ENCODE results near the gene SPOP.
A peak's percentile ranks its signal among the peaks of the same experiment; 100 is the strongest.

SPOP gene

GRCh38 chr17:49722066-49722465, 44.2 kb upstream of the SPOP start:
- no peaks in the 10 kb centered on the region for H3K36me3 ChIP-seq (ENCODE audit: control insufficient read depth, insufficient read depth, low read length)

GRCh38 chr17:49717371-49717861, 39.5 kb upstream of the SPOP start:
- peak overlapping the region; percentile 98 for H3K27ac ChIP-seq
- peak overlapping the region; percentile 51 for H2AFZ ChIP-seq
- no peaks in the 10 kb centered on the region for H3K9me3 ChIP-seq (ENCODE audit: control insufficient read depth, low read length)
- H3K36me3 ChIP-seq (ENCODE audit: control insufficient read depth, insufficient read depth, low read length) = no peaks in the 10 kb centered on the region
- no peak overlapping the region for H3K9ac ChIP-seq
- H3K27me3 ChIP-seq (ENCODE audit: control insufficient read depth, insufficient read depth, low read length) = no peaks in the 10 kb centered on the region
- H3K4me2 ChIP-seq (ENCODE audit: low read length) = peak overlapping the region; percentile 4
- H3K4me3 ChIP-seq (ENCODE audit: low read depth, low read length) = no peak overlapping the region
- no peak for TF ChIP-seq CTCF (IDR thresholded peaks at IDR 0.05)
- peaks cover 36% of the 10 kb centered on the region for H3K4me1 ChIP-seq
- H3K79me2 ChIP-seq = peaks cover 6% of the 10 kb centered on the region

More at GRCh38 chr17:49722066-49722465, 44.2 kb upstream of the SPOP start:
- Histone ChIP-seq H3K27ac (no peak overlapping the region), H3K9ac (no peak overlapping the region), H3K4me2 (ENCODE audit: low read length) (no peak overlapping the region), H3K9me3 (ENCODE audit: control insufficient read depth, low read length) (no peaks in the 10 kb centered on the region), H2AFZ (no peak overlapping the region), H3K27me3 (ENCODE audit: control insufficient read depth, insufficient read depth, low read length) (no peaks in the 10 kb centered on the region), H3K79me2 (peaks cover 20% of the 10 kb centered on the region), H3K4me3 (ENCODE audit: low read depth, low read length) (no peak overlapping the region), H3K4me1 (peaks cover 25% of the 10 kb centered on the region)
- no peak for TF ChIP-seq CTCF (IDR thresholded peaks at IDR 0.05)

GRCh38 chr17:49716668-49717364, 38.9 kb upstream of the SPOP start:
- Histone ChIP-seq H3K9me3 (ENCODE audit: control insufficient read depth, low read length) (no peaks in the 10 kb centered on the region), H3K4me3 (ENCODE audit: low read depth, low read length) (no peak overlapping the region), H3K4me2 (ENCODE audit: low read length) (no peak overlapping the region), H3K27me3 (ENCODE audit: control insufficient read depth, insufficient read depth, low read length) (no peaks in the 10 kb centered on the region), H3K79me2 (peaks cover 3% of the 10 kb centered on the region), H2AFZ (peak overlapping the region; percentile 51), H3K36me3 (ENCODE audit: control insufficient read depth, insufficient read depth, low read length) (no peaks in the 10 kb centered on the region), H3K9ac (no peak overlapping the region), H3K4me1 (peaks cover 36% of the 10 kb centered on the region), H3K27ac (peak overlapping the region; percentile 98)
- no peak for TF ChIP-seq CTCF (IDR thresholded peaks at IDR 0.05)

- Histone ChIP-seq H3K27me3 (ENCODE audit: control insufficient read depth, insufficient read depth, low read length) (no peaks in the 10 kb centered on the region), H3K9me3 (ENCODE audit: control insufficient read depth, low read length) (no peaks in the 10 kb centered on the region), H3K27ac (peak overlapping the region; percentile 98), H3K4me2 (ENCODE audit: low read length) (peak overlapping the region; percentile 78), H3K4me3 (ENCODE audit: low read depth, low read length) (peak overlapping the region; percentile 37), H3K4me1 (peaks cover 36% of the 10 kb centered on the region), H3K9ac (no peak overlapping the region), H3K36me3 (ENCODE audit: control insufficient read depth, insufficient read depth, low read length) (no peaks in the 10 kb centered on the region), H2AFZ (peak overlapping the region; percentile 42), H3K79me2 (peaks cover 3% of the 10 kb centered on the region)
- TF ChIP-seq CTCF (IDR thresholded peaks at IDR 0.05) = no peak
Measured at GRCh38 chr17:49715717-49716279, 37.9 kb upstream of the SPOP start.
